Thyroid gland (tissue), 4 donors: Measurements from ENCODE around the gene COL23A1. TPM values are rescaled to one million over a fixed set of nuclear protein-coding genes. Genes with fewer than 3 reads are reported as not detected.

Source experiments
- DNase-seq, 2 donors: peaks; one replicate each; pipeline ENCODE4 v3.0.0-alpha.2; 2019
- H3K27ac ChIP-seq, 3 donors: fragments of 200-600 bp; sonication (generic); 1 replicate in 2 of 3; 2 replicates in 1 of 3; pipeline ENCODE4 v1.5.1; 2016 to 2019; ENCODE audit warnings: mild to moderate bottlenecking in 1 of 3, moderate library complexity in 1 of 3
- H3K27me3 ChIP-seq: fragments of 200-600 bp; sonication (generic); one replicate; pipeline ENCODE4 v1.5.1; 2019
- H3K36me3 ChIP-seq, 2 donors: fragments of 200-600 bp; sonication (generic); one replicate each; pipeline ENCODE4 v1.5.1; 2016 to 2019
- H3K4me1 ChIP-seq, 2 donors: fragments of 200-600 bp; sonication (generic); one replicate each; pipeline ENCODE4 v1.5.1; 2017 to 2019
- H3K4me3 ChIP-seq, 3 donors: fragments of 200-600 bp; sonication (generic); replicated peaks in 1 of 3; 1 replicate in 2 of 3; 2 replicates in 1 of 3; pipeline ENCODE4 v1.5.1; 2016; ENCODE audit warnings: mild to moderate bottlenecking in 1 of 3
- H3K9me3 ChIP-seq: fragments of 200-600 bp; sonication (generic); one replicate; pipeline ENCODE4 v1.5.1; 2017
- CTCF ChIP-seq, 6 experiments: fragments of 200-600 bp in 3 of 6; fragments of 450-650 bp in 3 of 6; sonication (generic) in 3 of 6; IDR thresholded peaks; one replicate each; pipeline ENCODE4 v1.5.1; 2016 to 2019; ENCODE audit warnings: antibody characterized with exemption in 6 of 6, mild to moderate bottlenecking in 2 of 6, inconsistent platforms in 1 of 6, moderate library complexity in 1 of 6
- POLR2A ChIP-seq, 2 donors: fragments of 450-650 bp; IDR thresholded peaks; one replicate each; pipeline ENCODE4 v1.6.1; 2017; ENCODE audit warnings: antibody characterized with exemption in 2 of 2, mild to moderate bottlenecking in 2 of 2, moderate library complexity in 1 of 2
- WGBS, 2 donors: methylation state at CpG; one replicate each; pipeline ENCODE4 v1.1.5; 2017; 5-methylcytosine and 5-hydroxymethylcytosine counted together
- intact Hi-C: fragments of 100-400 bp; cut with DNase I; formaldehyde crosslinking; loops from one replicate; pipeline ENCODE4 v1.15.1; 2023
- total RNA-seq, 4 donors: library from RNA; depleted of rRNA; stranded (reverse); fragments of >200 nt; gene quantifications; one replicate each; pipeline ENCODE4 v1.2.3, GENCODE V29; 2016

Gene COL23A1
- total RNA-seq, 4 donors from 2014 or later, result 76.6 to 108 (median 95.7) TPM

DNA sequence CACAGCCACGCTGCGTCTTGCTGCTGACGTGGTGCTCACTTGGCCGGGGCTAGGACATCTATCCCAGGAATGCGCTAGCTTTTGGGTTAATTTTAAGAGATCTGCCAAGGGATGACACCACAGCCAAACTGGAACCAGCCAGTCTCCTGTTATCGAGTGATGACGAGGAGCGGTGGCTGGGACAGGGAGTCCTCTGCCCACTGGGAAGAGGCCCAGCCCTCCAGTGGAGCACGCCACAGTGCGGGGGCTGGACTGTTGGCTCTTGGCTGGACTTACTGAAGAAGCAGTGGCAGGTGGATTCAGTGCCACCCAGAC lies 302.4 kb downstream of the COL23A1 start:
- WGBS, 2 donors, result 83 to 96% methylated on average over 4 to 10 of the region's 10 CpGs
- DNase-seq, result peak; percentile 81 to 85
- no peaks in the 10 kb centered on the region for H3K9me3 ChIP-seq
- no peaks in the 10 kb centered on the region for H3K27me3 ChIP-seq
- H3K4me3 ChIP-seq, result no peak overlapping the region
- TF ChIP-seq POLR2A (IDR thresholded peaks at IDR 0.05) (no peak), CTCF (IDR thresholded peaks at IDR 0.05) (no peak)
- peaks cover 51 to 64% of the 10 kb centered on the region in 2 donors for H3K4me1 ChIP-seq
- intact Hi-C loops, result loop anchor here (5.0 kb wide), 1 partner anchor 40 kb away; no protein-coding TSS in a partner anchor
- H3K27ac ChIP-seq, result peak overlapping the region; percentile 85 to 96 (median 90)
- no peaks in the 10 kb centered on the region for H3K36me3 ChIP-seq

GRCh38 chr5:178287091-178287790 lies 303.0 kb downstream of the COL23A1 start:
- peak; percentile 40 to 49 for DNase-seq
- WGBS, 2 donors, result 74 to 77% methylated on average over 15 to 20 of the region's 20 CpGs
- TF ChIP-seq CTCF (IDR thresholded peaks at IDR 0.05) (no peak), POLR2A (IDR thresholded peaks at IDR 0.05) (no peak)
- peak overlapping the region; percentile 85 to 96 (median 90) for H3K27ac ChIP-seq
- H3K4me1 ChIP-seq, result peaks cover 46 to 59% of the 10 kb centered on the region in 2 donors
- no peak overlapping the region for H3K4me3 ChIP-seq
- H3K27me3 ChIP-seq, result no peaks in the 10 kb centered on the region
- intact Hi-C loops, result loop anchor here (5.0 kb wide), 1 partner anchor 40 kb away; no protein-coding TSS in a partner anchor
- no peaks in the 10 kb centered on the region for H3K36me3 ChIP-seq
- no peaks in the 10 kb centered on the region for H3K9me3 ChIP-seq

GRCh38 chr5:178286226-178287090 lies 303.7 kb downstream of the COL23A1 start:
- 86 to 89% methylated on average over 24 to 34 of the region's 34 CpGs for WGBS, 2 donors
- Histone ChIP-seq H3K4me3 (no peak overlapping the region), H3K9me3 (no peaks in the 10 kb centered on the region), H3K27ac (peak overlapping the region; percentile 15 to 96 (median 90)), H3K27me3 (no peaks in the 10 kb centered on the region), H3K36me3 (no peaks in the 10 kb centered on the region), H3K4me1 (peaks cover 38 to 51% of the 10 kb centered on the region in 2 donors)
- TF ChIP-seq CTCF (IDR thresholded peaks at IDR 0.05) (no peak), POLR2A (IDR thresholded peaks at IDR 0.05) (no peak)
- DNase-seq, result no peak
- intact Hi-C loops, result loop anchor here (5.0 kb wide), 1 partner anchor 41 kb away; no protein-coding TSS in a partner anchor

GRCh38 chr5:178285399-178286225 lies 304.6 kb downstream of the COL23A1 start:
- 88 to 95% methylated on average over 8 to 17 of the region's 19 CpGs for WGBS, 2 donors
- Histone ChIP-seq H3K27me3 (no peaks in the 10 kb centered on the region), H3K4me1 (peaks cover 29 to 43% of the 10 kb centered on the region in 2 donors), H3K27ac (peak overlapping the region in 1 of 3 donors; percentile 15), H3K9me3 (no peaks in the 10 kb centered on the region), H3K36me3 (no peaks in the 10 kb centered on the region), H3K4me3 (no peak overlapping the region)
- DNase-seq, result no peak
- no peak for TF ChIP-seq POLR2A (IDR thresholded peaks at IDR 0.05)
- no peak for TF ChIP-seq CTCF (IDR thresholded peaks at IDR 0.05)
- intact Hi-C loops, result loop anchor here (5.0 kb wide), 1 partner anchor 42 kb away; no protein-coding TSS in a partner anchor
